ENCODE data around the gene TRAF1. TPM values are rescaled to one million over a fixed set of nuclear protein-coding genes. Genes with fewer than 3 reads are reported as not detected.

TRAF1 gene
- total RNA-seq, 1 donor from 2014 or later, result 8.0 TPM

GRCh38 chr9:120901755-120902568, 24.6 kb downstream of the TRAF1 start:
- Mint-ChIP-seq H3K27me3 (ENCODE audit: low read depth) (no peaks in the 10 kb centered on the region), H3K27ac (no peak overlapping the region), H3K9me3 (no peaks in the 10 kb centered on the region), H3K4me3 (no peak overlapping the region), H3K36me3 (no peaks in the 10 kb centered on the region), H3K4me1 (no peaks in the 10 kb centered on the region)
- TF ChIP-seq CTCF (IDR thresholded peaks at IDR 0.05; ENCODE audit: unreplicated experiment), result no peak
- DNase-seq (ENCODE audit: low spot score in 2 of 2, unreplicated experiment in 2 of 2), result no peak

- no peaks in the 10 kb centered on the region for H3K27me3 Mint-ChIP-seq (ENCODE audit: low read depth)
- H3K27ac Mint-ChIP-seq, result no peak overlapping the region
- H3K9me3 Mint-ChIP-seq, result no peaks in the 10 kb centered on the region
- no peaks in the 10 kb centered on the region for H3K36me3 Mint-ChIP-seq
- no peak for TF ChIP-seq CTCF (IDR thresholded peaks at IDR 0.05; ENCODE audit: unreplicated experiment)
- no peaks in the 10 kb centered on the region for H3K4me1 Mint-ChIP-seq
- DNase-seq (ENCODE audit: low spot score in 2 of 2, unreplicated experiment in 2 of 2), result no peak
- no peak overlapping the region for H3K4me3 Mint-ChIP-seq
These were observed 25.8 kb downstream of the TRAF1 start for GRCh38 chr9:120900824-120901223.

- H3K9me3 Mint-ChIP-seq, result no peaks in the 10 kb centered on the region
- no peak overlapping the region for H3K4me3 Mint-ChIP-seq
- H3K4me1 Mint-ChIP-seq, result no peaks in the 10 kb centered on the region
- H3K27me3 Mint-ChIP-seq (ENCODE audit: low read depth), result no peaks in the 10 kb centered on the region
- H3K27ac Mint-ChIP-seq, result no peak overlapping the region
- no peak for DNase-seq (ENCODE audit: low spot score in 2 of 2, unreplicated experiment in 2 of 2)
- no peaks in the 10 kb centered on the region for H3K36me3 Mint-ChIP-seq
- no peak for TF ChIP-seq CTCF (IDR thresholded peaks at IDR 0.05; ENCODE audit: unreplicated experiment)
These were observed 27.0 kb downstream of the TRAF1 start for GRCh38 chr9:120899490-120900068.

- H3K4me1 Mint-ChIP-seq, result peaks cover 2% of the 10 kb centered on the region
- no peaks in the 10 kb centered on the region for H3K36me3 Mint-ChIP-seq
- no peak overlapping the region for H3K27ac Mint-ChIP-seq
- H3K27me3 Mint-ChIP-seq (ENCODE audit: low read depth), result no peaks in the 10 kb centered on the region
- no peak for TF ChIP-seq CTCF (IDR thresholded peaks at IDR 0.05; ENCODE audit: unreplicated experiment)
- H3K4me3 Mint-ChIP-seq, result no peak overlapping the region
- no peaks in the 10 kb centered on the region for H3K9me3 Mint-ChIP-seq
- no peak for DNase-seq (ENCODE audit: low spot score in 2 of 2, unreplicated experiment in 2 of 2)
These were observed 28.2 kb downstream of the TRAF1 start for GRCh38 chr9:120898396-120898795.

- H3K4me3 Mint-ChIP-seq, result no peak overlapping the region
- H3K27me3 Mint-ChIP-seq (ENCODE audit: low read depth), result no peaks in the 10 kb centered on the region
These were observed 30.6 kb downstream of the TRAF1 start for GRCh38 chr9:120895951-120896350.

More at GRCh38 chr9:120895951-120896350, 30.6 kb downstream of the TRAF1 start:
- no peaks in the 10 kb centered on the region for H3K36me3 Mint-ChIP-seq
- no peak for TF ChIP-seq CTCF (IDR thresholded peaks at IDR 0.05; ENCODE audit: unreplicated experiment)
- no peaks in the 10 kb centered on the region for H3K9me3 Mint-ChIP-seq
- peaks cover 3% of the 10 kb centered on the region for H3K4me1 Mint-ChIP-seq
- no peak for DNase-seq (ENCODE audit: low spot score in 2 of 2, unreplicated experiment in 2 of 2)
- no peak overlapping the region for H3K27ac Mint-ChIP-seq
